GM18907 (cell line): ENCODE data around the gene LDHA.

Source experiments
- ATAC-seq: cut with Tn5 transposase; IDR thresholded peaks from one replicate; pipeline ENCODE4 v1.9.1; 2021; ENCODE audit warnings: mild to moderate bottlenecking, moderate library complexity; ENCODE audit not compliant: unreplicated experiment

The LDHA gene

DNA sequence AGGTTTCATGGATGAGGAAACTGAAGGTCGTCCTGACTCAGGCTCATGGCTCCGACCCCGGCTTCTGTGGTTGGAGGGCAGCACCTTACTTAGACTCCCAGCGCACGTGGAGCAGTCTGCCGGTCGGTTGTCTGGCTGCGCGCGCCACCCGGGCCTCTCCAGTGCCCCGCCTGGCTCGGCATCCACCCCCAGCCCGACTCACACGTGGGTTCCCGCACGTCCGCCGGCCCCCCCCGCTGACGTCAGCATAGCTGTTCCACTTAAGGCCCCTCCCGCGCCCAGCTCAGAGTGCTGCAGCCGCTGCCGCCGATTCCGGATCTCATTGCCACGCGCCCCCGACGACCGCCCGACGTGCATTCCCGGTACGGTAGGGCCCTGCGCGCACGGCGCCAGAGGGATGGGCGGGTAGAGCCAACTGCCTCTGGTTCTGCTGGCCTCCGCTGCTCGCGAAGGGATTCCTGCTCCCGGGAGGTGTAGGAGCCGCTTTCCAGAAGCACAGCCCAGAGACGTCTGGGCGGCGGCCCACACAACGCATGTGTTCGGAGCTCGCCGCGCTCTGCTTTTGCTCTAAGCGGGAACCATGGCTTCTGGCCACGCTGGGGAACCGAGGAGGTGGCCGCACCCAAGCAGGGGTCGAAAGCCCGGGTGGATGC, at the start of gene LDHA:
LDHA (plus strand) TSS at position 289 of the 653 bp plus-strand sequence. CDS start 2,280 bp downstream, outside the sequence.
- ATAC-seq = peak; percentile 75

DNA sequence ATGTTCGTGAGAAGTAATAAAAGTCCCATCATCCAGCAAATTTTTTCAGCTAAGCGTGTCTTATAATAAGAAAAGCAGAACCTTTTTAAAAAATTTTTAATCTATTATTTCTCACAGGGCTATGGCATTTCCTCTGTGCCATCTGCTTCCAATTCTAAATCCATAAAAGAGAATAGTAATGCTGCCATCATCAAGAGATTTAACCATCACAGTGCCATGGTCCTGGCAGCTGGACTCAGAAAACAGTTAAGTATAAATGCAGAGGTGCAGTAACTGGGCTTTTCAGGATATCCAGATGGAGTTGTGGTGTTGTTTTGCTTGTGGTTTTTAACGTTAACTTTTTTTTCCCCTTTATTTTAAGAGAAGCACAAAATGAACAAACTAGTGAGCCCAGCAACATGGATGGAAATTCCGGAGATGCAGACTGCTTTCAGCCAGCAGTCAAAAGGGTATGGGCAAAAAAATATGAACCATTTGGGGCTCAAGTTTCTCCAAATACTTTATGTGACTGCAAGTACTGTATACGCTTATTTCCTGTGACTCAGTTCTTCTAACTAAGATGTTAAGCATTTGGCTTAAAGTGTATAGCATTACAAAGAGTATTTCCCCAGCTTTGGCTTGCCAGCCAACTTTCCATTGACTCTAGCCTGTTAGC, 46.8 kb upstream of the LDHA start:
- no peak for ATAC-seq

DNA sequence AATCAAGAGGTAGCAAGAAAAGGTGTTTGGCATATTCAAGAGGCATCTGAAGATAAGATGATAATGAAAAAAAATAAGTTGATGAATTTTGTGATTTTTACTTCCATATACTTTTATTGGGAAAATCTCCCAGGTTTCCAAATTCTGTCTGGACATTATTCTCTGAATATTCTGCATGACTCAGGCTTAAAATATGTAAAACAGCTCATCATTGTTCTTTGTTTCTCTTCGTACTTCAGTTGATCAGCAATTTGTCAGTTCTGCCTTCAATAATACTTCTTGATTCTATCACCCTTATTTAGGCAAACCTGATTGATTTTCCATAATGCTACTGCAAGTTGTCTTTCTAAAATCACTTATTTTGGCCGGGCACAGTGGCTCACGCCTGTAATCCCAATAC, 41.8 kb upstream of the LDHA start:
- no peak for ATAC-seq

DNA sequence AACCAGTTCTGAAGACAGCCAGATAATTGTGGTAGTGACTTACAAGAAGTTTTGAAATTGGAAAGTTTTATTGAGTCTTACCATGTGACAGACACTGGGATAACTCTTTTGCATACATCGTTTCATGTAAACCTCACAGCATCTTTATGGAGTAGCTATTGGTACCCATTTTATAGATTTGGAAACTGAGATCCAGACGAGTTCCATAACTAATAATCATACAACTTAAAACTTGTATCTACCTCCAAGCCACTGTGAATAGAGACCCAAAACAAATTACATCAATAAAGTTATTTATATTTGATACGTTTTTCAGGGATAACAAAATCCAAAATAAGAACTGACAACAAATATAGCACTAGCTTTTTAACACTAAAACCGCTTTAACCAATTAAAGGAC, 35.7 kb upstream of the LDHA start:
- no peak for ATAC-seq

GRCh38 chr11:18361154-18361553, 33.2 kb upstream of the LDHA start:
- no peak for ATAC-seq

GRCh38 chr11:18364495-18365073, 29.8 kb upstream of the LDHA start:
- no peak for ATAC-seq

DNA sequence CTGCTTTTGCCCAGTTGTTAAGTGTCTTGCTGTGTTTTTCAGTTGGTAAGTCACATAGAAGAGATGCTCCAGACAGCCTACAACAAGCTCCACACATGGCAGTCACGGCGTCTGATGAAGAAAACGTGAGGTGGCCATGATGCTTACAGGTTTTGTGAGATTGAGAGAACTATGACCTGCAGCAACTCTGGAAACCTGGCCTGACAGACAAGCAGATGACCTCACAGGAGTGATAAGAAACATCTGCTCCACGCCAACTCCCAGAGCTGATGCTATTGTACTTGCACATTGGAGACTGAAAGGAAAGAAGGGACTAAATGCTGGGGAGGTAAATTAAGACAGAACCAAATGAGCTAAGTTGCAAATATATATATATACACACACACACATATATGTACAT, 28.6 kb upstream of the LDHA start:
- no peak for ATAC-seq

GRCh38 chr11:18366286-18366685, 28.1 kb upstream of the LDHA start:
- no peak for ATAC-seq

DNA sequence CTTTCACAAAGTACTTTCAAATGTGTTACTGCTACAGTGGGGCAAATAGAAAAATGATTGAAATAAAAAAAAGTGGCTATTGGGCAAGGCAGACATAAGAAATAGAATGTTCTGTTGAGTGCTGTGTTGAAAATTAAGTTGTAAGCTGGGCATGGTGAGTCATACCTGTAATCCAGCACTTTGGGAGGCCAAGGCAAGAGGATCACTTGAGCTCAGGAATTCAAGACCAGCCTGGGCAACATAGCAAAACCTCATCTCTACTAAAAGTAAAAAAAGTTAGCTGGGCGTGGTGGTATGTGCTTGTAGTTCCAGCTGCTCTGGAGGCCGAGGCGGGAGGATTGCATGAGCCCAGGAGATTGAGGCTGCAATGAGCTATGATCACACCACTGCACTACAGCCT, 26.9 kb upstream of the LDHA start:
- ATAC-seq = no peak

DNA sequence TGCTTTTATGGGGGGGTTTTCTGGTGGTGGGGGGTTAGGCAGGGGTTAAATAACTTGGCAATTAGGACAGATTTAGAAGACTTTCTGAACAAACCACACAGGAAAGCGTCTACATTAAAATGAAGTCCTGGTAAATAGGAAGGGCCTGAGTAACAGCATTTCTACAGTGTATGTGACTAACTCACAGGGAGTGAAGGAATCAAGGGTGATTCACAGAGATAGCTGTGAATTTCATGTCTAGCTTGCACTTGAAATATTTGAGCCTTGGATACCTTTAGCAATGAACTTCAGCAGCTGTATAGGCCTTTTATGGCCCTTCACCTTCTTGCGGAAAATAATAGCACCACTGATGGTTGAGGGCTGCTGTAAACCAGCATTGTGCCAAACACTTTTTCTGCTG, 26.1 kb upstream of the LDHA start:
- ATAC-seq = no peak

DNA sequence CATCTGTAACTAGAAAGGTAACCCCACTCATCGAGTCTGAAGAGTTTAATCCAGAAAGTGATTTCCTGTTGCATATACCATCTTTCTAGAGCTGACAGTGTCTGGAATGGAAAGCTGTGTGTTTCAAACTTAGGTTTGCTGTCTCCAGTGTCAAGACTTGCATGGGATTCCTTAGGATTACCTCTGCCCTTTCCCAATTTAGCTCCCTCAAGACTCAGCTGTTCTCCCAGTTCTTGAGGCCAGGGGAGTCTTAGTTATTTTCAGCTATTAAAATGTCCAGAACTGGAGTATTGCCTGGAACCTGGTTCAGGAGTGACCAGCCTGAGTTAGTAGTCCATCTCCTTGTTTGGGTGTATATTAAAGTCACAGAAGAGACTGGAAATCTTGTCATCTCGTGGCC, 25.0 kb upstream of the LDHA start:
- no peak for ATAC-seq

DNA sequence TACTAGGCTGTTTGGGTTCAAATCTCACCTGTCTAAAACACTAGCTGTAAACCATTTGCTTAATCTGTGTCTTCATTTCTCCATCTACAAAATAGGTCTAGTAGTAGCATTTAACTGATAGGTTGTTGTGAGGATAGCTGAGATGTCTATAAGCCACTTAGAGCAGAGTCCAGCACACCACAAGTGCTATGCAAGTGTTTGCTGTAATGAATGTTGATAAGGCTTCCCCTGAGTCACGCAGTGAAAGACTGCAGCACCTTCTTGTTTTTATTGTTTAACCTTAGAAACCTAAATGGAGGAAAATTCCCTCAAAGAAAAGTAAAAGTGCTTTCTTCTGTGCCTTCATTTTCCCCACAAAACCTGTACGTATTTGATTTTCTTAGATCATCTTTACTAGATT, 23.1 kb upstream of the LDHA start:
- no peak for ATAC-seq

- no peak for ATAC-seq
These were observed 22.2 kb upstream of the LDHA start for GRCh38 chr11:18372201-18372600.

GRCh38 chr11:18374956-18375355, 19.4 kb upstream of the LDHA start:
- ATAC-seq = no peak

- ATAC-seq = no peak
These were observed 18.4 kb upstream of the LDHA start for GRCh38 chr11:18375941-18376340.

DNA sequence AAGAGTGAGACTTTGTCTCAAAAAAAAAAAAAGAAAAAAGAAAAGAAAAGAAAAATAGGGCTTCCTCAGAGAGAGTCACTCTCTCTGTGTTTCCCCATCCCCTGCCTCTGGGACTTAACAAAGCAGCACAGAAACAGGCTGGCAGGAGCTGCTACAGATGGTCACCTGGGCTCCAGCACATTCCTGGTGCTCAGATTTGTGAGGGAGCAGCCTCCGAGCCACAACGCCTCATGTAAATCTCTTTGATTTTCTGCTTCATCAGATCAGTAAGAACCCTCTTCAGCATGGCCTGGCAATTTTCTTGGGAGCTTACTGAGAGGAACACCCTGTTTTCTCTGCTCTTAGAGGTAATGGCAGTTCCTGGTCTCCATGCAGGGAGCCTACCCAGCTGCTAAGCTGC, 15.2 kb upstream of the LDHA start:
- ATAC-seq = no peak

- peak; percentile 90 for ATAC-seq
These were observed 10.8 kb upstream of the LDHA start for GRCh38 chr11:18383388-18384156.

- ATAC-seq = peak; percentile 70
These were observed 10.2 kb upstream of the LDHA start for GRCh38 chr11:18384157-18384641.

DNA sequence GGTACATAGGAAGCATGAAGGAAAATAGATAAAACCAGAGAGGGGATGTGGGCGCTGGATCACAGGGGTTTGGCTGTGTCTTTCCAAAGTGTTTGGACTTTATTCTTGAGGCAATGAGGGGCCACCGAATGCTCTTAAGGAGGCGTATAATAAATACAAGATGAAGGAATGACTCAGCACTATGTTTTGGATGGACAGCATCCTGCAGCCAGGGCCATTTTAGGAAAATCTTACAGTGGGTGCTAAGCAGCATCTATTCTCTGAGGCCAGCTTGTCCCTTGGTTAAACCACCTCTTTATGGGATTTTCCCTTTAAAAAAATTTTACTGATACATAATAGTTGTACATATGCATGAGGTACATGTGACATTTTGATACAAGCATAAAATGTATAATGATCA, 4.3 kb upstream of the LDHA start:
- no peak for ATAC-seq

GRCh38 chr11:18392434-18393321, 1.7 kb upstream of the LDHA start:
- no peak for ATAC-seq
